Mesendoderm (in vitro differentiated cells): ENCODE data around the gene NEK5.

ENCODE experiments used
- DNase-seq: peaks from one replicate; pipeline ENCODE4 v3.0.0; 2013
- H2AK5ac ChIP-seq: 2 replicates; pipeline ENCODE4 v1.6.1; 2013; ENCODE audit warnings: low read length, inconsistent platforms
- H2BK120ac ChIP-seq: 2 replicates; pipeline ENCODE4 v1.6.1; 2013; ENCODE audit warnings: low read depth, mild to moderate bottlenecking, low read length, moderate library complexity, mixed read lengths
- H2BK15ac ChIP-seq: replicated peaks from 2 replicates; pipeline ENCODE4 v1.6.1; 2013; ENCODE audit warnings: low read depth, mild to moderate bottlenecking, moderate library complexity
- H2BK5ac ChIP-seq: 2 replicates; pipeline ENCODE4 v1.6.1; 2013; ENCODE audit warnings: low read length, inconsistent platforms
- H3K18ac ChIP-seq: 2 replicates; pipeline ENCODE4 v1.6.1; 2013; ENCODE audit warnings: mild to moderate bottlenecking, low read length, mixed read lengths
- H3K23ac ChIP-seq: one replicate; pipeline ENCODE4 v1.6.1; 2013; ENCODE audit warnings: low read length
- H3K27ac ChIP-seq: 2 replicates; pipeline ENCODE4 v1.5.1; 2013; ENCODE audit warnings: low read depth, mild to moderate bottlenecking, inconsistent platforms, low read length, moderate library complexity
- H3K27me3 ChIP-seq: 2 replicates; pipeline ENCODE4 v1.6.1; 2013; ENCODE audit warnings: low read length, control low read depth, mild to moderate bottlenecking, inconsistent platforms; ENCODE audit not compliant: insufficient read depth, poor library complexity
- H3K36me3 ChIP-seq: 2 replicates; pipeline ENCODE4 v1.6.1; 2013; ENCODE audit warnings: low read length, inconsistent platforms; ENCODE audit not compliant: control insufficient read depth, insufficient read depth
- H3K4ac ChIP-seq: one replicate; pipeline ENCODE4 v1.6.1; 2013; ENCODE audit warnings: low read depth, mild to moderate bottlenecking, low read length, moderate library complexity
- H3K4me1 ChIP-seq: 2 replicates; pipeline ENCODE4 v1.6.1; 2013; ENCODE audit warnings: low read depth, low read length, inconsistent platforms; ENCODE audit not compliant: control insufficient read depth
- H3K4me2 ChIP-seq: 2 replicates; pipeline ENCODE4 v1.6.1; 2013; ENCODE audit warnings: low read length
- H3K4me3 ChIP-seq: 2 replicates; pipeline ENCODE4 v1.5.1; 2013; ENCODE audit warnings: mild to moderate bottlenecking, low read length
- H3K56ac ChIP-seq: one replicate; pipeline ENCODE4 v1.6.1; 2013; ENCODE audit warnings: low read length
- H3K79me1 ChIP-seq: 2 replicates; pipeline ENCODE4 v1.6.1; 2013; ENCODE audit warnings: low read length, inconsistent platforms
- H3K79me2 ChIP-seq: 2 replicates; pipeline ENCODE4 v1.6.1; 2013; ENCODE audit warnings: mild to moderate bottlenecking, low read length; ENCODE audit not compliant: control insufficient read depth, insufficient read depth
- H3K9ac ChIP-seq: 2 replicates; pipeline ENCODE4 v1.6.1; 2013; ENCODE audit warnings: low read length, inconsistent platforms
- H4K5ac ChIP-seq: one replicate; pipeline ENCODE4 v1.6.1; 2013; ENCODE audit warnings: low read length
- H4K8ac ChIP-seq: one replicate; pipeline ENCODE4 v1.6.1; 2013; ENCODE audit warnings: low read depth, mild to moderate bottlenecking, control low read depth, low read length, moderate library complexity
- WGBS: extraction: QIAGEN DNeasy Blood & Tissue Kit; methylation state at CpG from one replicate; pipeline ENCODE4 v1.1.7; 2013; ENCODE audit warnings: low lambda C conversion rate, missing lambda C conversion rate; ENCODE audit not compliant: insufficient coverage; ENCODE audit errors: extremely low coverage; 5-methylcytosine and 5-hydroxymethylcytosine counted together

Gene NEK5

GRCh38 chr13:52136763-52137162 lies 7.9 kb upstream of the NEK5 start:
- Histone ChIP-seq H4K5ac (no peak overlapping the region), H3K56ac (no peak overlapping the region), H3K23ac (no peak overlapping the region), H2BK15ac (no peak overlapping the region), H3K79me2 (no peaks in the 10 kb centered on the region), H3K4me2 (no peak overlapping the region), H3K4ac (no peak overlapping the region), H3K79me1 (no peaks in the 10 kb centered on the region), H3K18ac (no peak overlapping the region), H2AK5ac (no peak overlapping the region), H4K8ac (no peak overlapping the region), H2BK120ac (no peak overlapping the region), H3K4me3 (no peak overlapping the region), H3K9ac (no peak overlapping the region), H2BK5ac (no peak overlapping the region), H3K4me1 (no peaks in the 10 kb centered on the region), H3K36me3 (peaks cover 2% of the 10 kb centered on the region), H3K27me3 (no peaks in the 10 kb centered on the region), H3K27ac (no peak overlapping the region)
- DNase-seq, result no peak

DNA sequence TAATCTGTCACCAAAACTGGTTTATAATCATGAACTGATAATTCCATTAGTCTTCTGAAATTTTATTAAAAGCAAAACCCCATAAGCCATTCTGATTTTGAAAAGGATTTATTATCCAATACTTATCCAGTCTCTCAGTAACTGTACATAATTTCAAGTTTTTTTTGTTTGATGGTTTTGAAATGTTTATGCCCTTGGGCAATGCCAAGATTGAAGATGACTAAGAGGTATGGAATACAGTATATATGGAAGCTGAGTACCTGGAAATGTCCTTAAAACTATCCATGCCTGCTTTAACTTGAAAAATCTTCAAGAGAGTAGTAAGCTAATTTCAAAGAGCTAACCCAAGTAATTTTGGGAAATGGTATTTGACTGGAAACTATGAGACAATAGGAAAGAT lies 1.8 kb upstream of the NEK5 start:
- Histone ChIP-seq H3K9ac (no peak overlapping the region), H3K79me1 (no peaks in the 10 kb centered on the region), H2BK15ac (no peak overlapping the region), H2BK120ac (no peak overlapping the region), H3K56ac (no peak overlapping the region), H3K4me3 (no peak overlapping the region), H3K4me2 (no peak overlapping the region), H3K18ac (no peak overlapping the region), H3K27me3 (no peaks in the 10 kb centered on the region), H3K27ac (no peak overlapping the region), H3K36me3 (no peaks in the 10 kb centered on the region), H2AK5ac (no peak overlapping the region), H3K4ac (no peak overlapping the region), H3K79me2 (no peaks in the 10 kb centered on the region), H4K5ac (no peak overlapping the region), H2BK5ac (no peak overlapping the region), H3K4me1 (no peaks in the 10 kb centered on the region), H3K23ac (no peak overlapping the region), H4K8ac (no peak overlapping the region)
- DNase-seq, result no peak

DNA sequence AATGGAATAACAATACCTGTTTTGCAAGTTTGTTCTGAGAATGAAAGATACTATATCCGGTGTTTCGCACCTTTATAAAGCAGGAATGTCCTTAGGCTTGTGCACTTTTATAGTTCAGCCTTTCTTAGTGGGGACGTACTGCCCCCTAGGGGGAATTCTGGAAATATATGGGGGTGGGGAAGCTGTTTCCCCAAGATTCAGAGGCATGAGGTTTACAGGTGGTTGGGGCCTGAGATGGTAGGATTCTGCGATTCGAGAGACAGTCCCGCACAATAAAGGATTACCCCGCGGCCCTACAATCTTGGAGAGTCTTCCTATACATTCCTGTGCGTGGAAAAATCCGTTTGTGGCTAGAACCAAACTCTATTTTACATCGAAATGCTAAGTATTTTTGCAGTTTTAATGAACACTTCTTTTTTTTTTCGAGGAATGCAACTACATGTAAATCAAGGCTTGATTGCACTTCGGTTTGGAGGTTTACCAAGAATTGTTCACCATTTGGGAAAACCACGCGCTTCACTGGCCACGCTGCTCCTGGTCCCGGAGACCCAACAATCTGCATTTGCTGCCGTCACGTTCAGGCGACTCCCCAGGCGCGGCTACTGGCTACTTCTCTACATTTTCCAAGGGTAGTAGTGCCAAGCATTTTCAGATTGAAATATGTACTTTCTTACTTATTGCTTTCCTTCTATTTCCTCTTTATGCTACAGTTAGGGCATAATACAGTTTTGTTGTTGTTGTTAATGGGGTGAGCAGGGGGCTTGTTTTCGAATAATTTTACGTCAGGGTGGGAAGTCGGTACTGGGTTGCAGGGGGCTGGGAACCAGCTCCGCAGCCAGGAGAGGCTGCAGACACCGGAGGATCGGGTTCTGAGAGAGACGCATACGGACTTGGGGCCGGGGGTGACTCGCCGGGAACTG lies 830 bp downstream of the NEK5 start:
- H4K8ac ChIP-seq, result no peak overlapping the region
- peak overlapping the region; percentile 8 for H3K9ac ChIP-seq
- no peak overlapping the region for H2BK120ac ChIP-seq
- no peak overlapping the region for H3K4ac ChIP-seq
- H3K79me1 ChIP-seq, result no peaks in the 10 kb centered on the region
- H3K18ac ChIP-seq, result no peak overlapping the region
- H3K23ac ChIP-seq, result no peak overlapping the region
- no peak overlapping the region for H2BK5ac ChIP-seq
- H4K5ac ChIP-seq, result no peak overlapping the region
- no peak overlapping the region for H3K4me3 ChIP-seq
- H3K27ac ChIP-seq, result no peak overlapping the region
- H3K79me2 ChIP-seq, result no peaks in the 10 kb centered on the region
- H3K4me2 ChIP-seq, result peak overlapping the region; percentile 7
- no peak overlapping the region for H2BK15ac ChIP-seq
- no peaks in the 10 kb centered on the region for H3K36me3 ChIP-seq
- H3K27me3 ChIP-seq, result no peaks in the 10 kb centered on the region
- H3K56ac ChIP-seq, result no peak overlapping the region
- no CpG with 5 or more reads among the region's 33 CpGs for WGBS
- peak; percentile 81 for DNase-seq
- no peak overlapping the region for H2AK5ac ChIP-seq
- H3K4me1 ChIP-seq, result no peaks in the 10 kb centered on the region

DNA sequence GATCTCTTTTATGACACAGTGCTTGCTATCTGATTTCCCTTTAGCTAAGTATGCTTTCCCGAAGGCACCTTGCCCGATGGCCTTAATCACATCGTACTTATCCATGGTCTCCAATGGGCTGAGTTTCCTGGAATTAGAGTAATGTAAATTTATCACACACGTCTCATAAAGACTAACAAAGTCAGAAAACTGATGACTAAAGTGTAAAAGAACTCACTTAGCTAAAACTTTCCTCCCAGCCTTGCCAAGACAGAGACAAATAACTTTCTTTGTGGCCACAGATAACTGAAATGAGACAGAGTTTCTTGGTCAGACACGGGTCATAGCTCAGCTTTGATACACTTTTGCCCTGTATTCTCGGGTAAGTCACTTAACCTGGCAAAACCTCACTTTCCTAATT lies 1.5 kb downstream of the NEK5 start:
- H3K4me1 ChIP-seq, result no peaks in the 10 kb centered on the region
- no peak overlapping the region for H4K5ac ChIP-seq
- no peak overlapping the region for H3K9ac ChIP-seq
- no peaks in the 10 kb centered on the region for H3K36me3 ChIP-seq
- no peak overlapping the region for H2AK5ac ChIP-seq
- no CpG with 5 or more reads among the region's 6 CpGs for WGBS
- DNase-seq, result no peak
- no peak overlapping the region for H3K4ac ChIP-seq
- H2BK5ac ChIP-seq, result no peak overlapping the region
- H3K18ac ChIP-seq, result no peak overlapping the region
- no peak overlapping the region for H3K23ac ChIP-seq
- H3K4me2 ChIP-seq, result no peak overlapping the region
- H3K79me2 ChIP-seq, result no peaks in the 10 kb centered on the region
- no peak overlapping the region for H3K56ac ChIP-seq
- no peak overlapping the region for H4K8ac ChIP-seq
- H2BK120ac ChIP-seq, result no peak overlapping the region
- no peak overlapping the region for H3K27ac ChIP-seq
- H2BK15ac ChIP-seq, result no peak overlapping the region
- no peak overlapping the region for H3K4me3 ChIP-seq
- no peaks in the 10 kb centered on the region for H3K79me1 ChIP-seq
- H3K27me3 ChIP-seq, result no peaks in the 10 kb centered on the region

- H3K79me1 ChIP-seq, result no peaks in the 10 kb centered on the region
- H3K27me3 ChIP-seq, result no peaks in the 10 kb centered on the region
- H3K23ac ChIP-seq, result no peak overlapping the region
- H3K4ac ChIP-seq, result no peak overlapping the region
- no CpG with 5 or more reads among the region's 3 CpGs for WGBS
- no peak overlapping the region for H4K8ac ChIP-seq
- no peak overlapping the region for H3K4me2 ChIP-seq
- no peak overlapping the region for H2BK120ac ChIP-seq
- no peak overlapping the region for H3K56ac ChIP-seq
- no peak overlapping the region for H2AK5ac ChIP-seq
- no peaks in the 10 kb centered on the region for H3K36me3 ChIP-seq
- H3K4me3 ChIP-seq, result no peak overlapping the region
- no peak overlapping the region for H2BK5ac ChIP-seq
- H3K79me2 ChIP-seq, result no peaks in the 10 kb centered on the region
- H3K27ac ChIP-seq, result no peak overlapping the region
- no peak for DNase-seq
- H3K4me1 ChIP-seq, result no peaks in the 10 kb centered on the region
- H3K9ac ChIP-seq, result no peak overlapping the region
- H4K5ac ChIP-seq, result no peak overlapping the region
- H3K18ac ChIP-seq, result no peak overlapping the region
- no peak overlapping the region for H2BK15ac ChIP-seq
These were observed 3.3 kb downstream of the NEK5 start for GRCh38 chr13:52125547-52125946.

DNA sequence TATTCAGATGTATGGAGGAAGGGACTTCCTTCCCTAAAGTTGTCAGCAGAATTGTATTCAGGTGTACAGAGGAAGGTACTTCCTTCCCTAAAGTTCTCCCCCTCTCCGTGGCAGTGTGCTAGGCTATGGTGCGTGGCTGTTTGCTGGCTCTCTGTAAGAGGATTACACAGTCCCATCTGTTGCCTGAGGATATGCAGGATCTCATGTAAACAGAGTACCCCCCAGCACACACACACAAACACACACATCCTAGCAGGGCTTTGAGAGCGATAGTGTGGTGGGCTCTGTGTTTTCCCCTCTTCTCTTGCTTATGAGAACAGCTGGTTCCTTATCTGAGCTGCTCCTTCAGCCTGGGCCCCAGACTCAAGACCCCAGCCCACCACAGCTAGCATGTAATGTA lies 10.3 kb downstream of the NEK5 start:
- Histone ChIP-seq H3K56ac (no peak overlapping the region), H2BK15ac (no peak overlapping the region), H4K8ac (no peak overlapping the region), H3K4me3 (no peak overlapping the region), H3K79me1 (no peaks in the 10 kb centered on the region), H3K27ac (no peak overlapping the region), H3K4ac (no peak overlapping the region), H2BK5ac (no peak overlapping the region), H3K79me2 (no peaks in the 10 kb centered on the region), H2BK120ac (no peak overlapping the region), H3K4me1 (no peaks in the 10 kb centered on the region), H3K18ac (no peak overlapping the region), H2AK5ac (no peak overlapping the region), H4K5ac (no peak overlapping the region), H3K23ac (no peak overlapping the region), H3K27me3 (no peaks in the 10 kb centered on the region), H3K4me2 (no peak overlapping the region), H3K36me3 (no peaks in the 10 kb centered on the region), H3K9ac (no peak overlapping the region)
- peak; percentile 19 for DNase-seq
- WGBS, result no CpG with 5 or more reads among the region's 3 CpGs
